ENCODE measurements around the gene SRCAP. TPM values are rescaled to one million over a fixed set of nuclear protein-coding genes. Genes with fewer than 3 reads are reported as not detected.

The SRCAP gene
- total RNA-seq, 1 experiment from 2014 or later, result 57.4 TPM

DNA sequence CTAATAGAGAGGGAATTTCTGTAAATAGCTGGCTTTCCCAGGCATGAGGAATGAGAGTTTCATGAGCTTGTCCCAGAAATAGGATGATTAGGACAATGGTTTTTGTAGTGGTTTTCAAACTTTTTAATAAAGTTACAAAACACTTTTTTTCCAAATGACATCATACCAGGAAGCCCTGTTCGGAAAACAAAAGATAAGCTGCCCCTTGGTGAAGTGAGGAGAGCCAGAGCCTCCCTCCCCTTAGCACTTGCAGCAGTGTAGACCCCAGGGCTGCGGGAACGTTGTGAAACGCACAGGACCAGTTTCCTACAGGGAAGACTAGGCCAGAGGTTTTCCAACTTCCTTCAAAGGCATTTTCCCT lies 33.2 kb upstream of the SRCAP start:
- BruUV-seq (replicated peaks), result no TSS peak
- Histone ChIP-seq H3K4me1 (no peaks in the 10 kb centered on the region), H3K9me3 (no peaks in the 10 kb centered on the region), H3K27me3 (replicated peaks; ENCODE audit: control insufficient read depth, insufficient read depth, low read length) (no peaks in the 10 kb centered on the region), H3K4me3 (ENCODE audit: low read depth, low read length) (no peak overlapping the region), H3K36me3 (ENCODE audit: control insufficient read depth, insufficient read depth, low read length) (peaks cover 8% of the 10 kb centered on the region)
- Mint-ChIP-seq H3K9me3 (ENCODE audit: unreplicated experiment) (no peaks in the 10 kb centered on the region), H3K36me3 (ENCODE audit: insufficient read depth, unreplicated experiment) (peaks cover 47% of the 10 kb centered on the region), H3K4me3 (ENCODE audit: unreplicated experiment) (no peak overlapping the region), H3K27me3 (ENCODE audit: insufficient read depth, unreplicated experiment) (no peaks in the 10 kb centered on the region), H3K4me1 (ENCODE audit: low read depth, unreplicated experiment) (peaks cover 5% of the 10 kb centered on the region), H3K27ac (ENCODE audit: unreplicated experiment) (no peak overlapping the region)
- TF ChIP-seq, protein P1, sequence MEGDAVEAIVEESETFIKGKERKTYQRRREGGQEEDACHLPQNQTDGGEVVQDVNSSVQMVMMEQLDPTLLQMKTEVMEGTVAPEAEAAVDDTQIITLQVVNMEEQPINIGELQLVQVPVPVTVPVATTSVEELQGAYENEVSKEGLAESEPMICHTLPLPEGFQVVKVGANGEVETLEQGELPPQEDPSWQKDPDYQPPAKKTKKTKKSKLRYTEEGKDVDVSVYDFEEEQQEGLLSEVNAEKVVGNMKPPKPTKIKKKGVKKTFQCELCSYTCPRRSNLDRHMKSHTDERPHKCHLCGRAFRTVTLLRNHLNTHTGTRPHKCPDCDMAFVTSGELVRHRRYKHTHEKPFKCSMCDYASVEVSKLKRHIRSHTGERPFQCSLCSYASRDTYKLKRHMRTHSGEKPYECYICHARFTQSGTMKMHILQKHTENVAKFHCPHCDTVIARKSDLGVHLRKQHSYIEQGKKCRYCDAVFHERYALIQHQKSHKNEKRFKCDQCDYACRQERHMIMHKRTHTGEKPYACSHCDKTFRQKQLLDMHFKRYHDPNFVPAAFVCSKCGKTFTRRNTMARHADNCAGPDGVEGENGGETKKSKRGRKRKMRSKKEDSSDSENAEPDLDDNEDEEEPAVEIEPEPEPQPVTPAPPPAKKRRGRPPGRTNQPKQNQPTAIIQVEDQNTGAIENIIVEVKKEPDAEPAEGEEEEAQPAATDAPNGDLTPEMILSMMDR (IDR thresholded peaks at IDR 0.05; ENCODE audit: insufficient read depth in 1 of 2, low read depth in 1 of 2, low read length in 1 of 2, severe bottlenecking in 1 of 2, unreplicated experiment in 1 of 2), result no peak
- ChIA-PET CTCF (interaction anchor here (0.6 kb wide), 1 partner anchor 28 kb away, joined by 3 read pairs; no protein-coding TSS in a partner anchor), POLR2A (no interaction called here)
- intact Hi-C loops (cut with micrococcal nuclease; ENCODE audit: unreplicated experiment), result no loop called here
- no peak for DNase-seq

DNA sequence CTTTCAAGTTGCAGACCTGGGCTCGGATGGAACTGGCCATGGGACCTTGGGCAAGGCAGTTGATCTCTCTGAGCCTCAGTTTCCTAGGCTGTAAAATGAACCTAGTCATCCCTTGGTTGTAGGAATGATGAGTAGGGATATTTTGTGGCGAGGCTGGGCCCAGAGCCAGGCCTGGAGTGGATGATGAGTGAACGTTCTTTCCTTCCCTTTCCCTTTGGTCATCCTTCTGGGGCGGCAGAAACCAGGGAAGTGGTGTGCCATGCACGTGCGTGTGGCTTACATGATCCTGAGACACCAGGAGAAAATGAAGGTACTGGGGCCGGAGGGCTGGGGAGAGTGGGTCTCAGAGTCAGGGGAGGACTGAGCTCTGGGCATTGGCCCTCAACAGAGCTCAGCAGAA lies 32.3 kb upstream of the SRCAP start:
- no peaks in the 10 kb centered on the region for H3K27me3 ChIP-seq (replicated peaks; ENCODE audit: control insufficient read depth, insufficient read depth, low read length)
- peaks cover 8% of the 10 kb centered on the region for H3K36me3 ChIP-seq (ENCODE audit: control insufficient read depth, insufficient read depth, low read length)
- H3K4me1 Mint-ChIP-seq (ENCODE audit: low read depth, unreplicated experiment), result no peaks in the 10 kb centered on the region
- CTCF ChIA-PET, result no interaction called here
- no TSS peak for BruUV-seq (replicated peaks)
- intact Hi-C loops (cut with micrococcal nuclease; ENCODE audit: unreplicated experiment), result no loop called here
- peaks cover 38% of the 10 kb centered on the region for H3K36me3 Mint-ChIP-seq (ENCODE audit: insufficient read depth, unreplicated experiment)
- H3K9me3 ChIP-seq, result no peaks in the 10 kb centered on the region
- no peak overlapping the region for H3K4me3 Mint-ChIP-seq (ENCODE audit: unreplicated experiment)
- no peaks in the 10 kb centered on the region for H3K4me1 ChIP-seq
- no peak overlapping the region for H3K27ac Mint-ChIP-seq (ENCODE audit: unreplicated experiment)
- POLR2A ChIA-PET, result no interaction called here
- no peaks in the 10 kb centered on the region for H3K27me3 Mint-ChIP-seq (ENCODE audit: insufficient read depth, unreplicated experiment)
- DNase-seq, result no peak
- TF ChIP-seq, protein P1 (IDR thresholded peaks at IDR 0.05; ENCODE audit: insufficient read depth in 1 of 2, low read depth in 1 of 2, low read length in 1 of 2, severe bottlenecking in 1 of 2, unreplicated experiment in 1 of 2), result no peak
- H3K9me3 Mint-ChIP-seq (ENCODE audit: unreplicated experiment), result no peaks in the 10 kb centered on the region
- H3K4me3 ChIP-seq (ENCODE audit: low read depth, low read length), result no peak overlapping the region

DNA sequence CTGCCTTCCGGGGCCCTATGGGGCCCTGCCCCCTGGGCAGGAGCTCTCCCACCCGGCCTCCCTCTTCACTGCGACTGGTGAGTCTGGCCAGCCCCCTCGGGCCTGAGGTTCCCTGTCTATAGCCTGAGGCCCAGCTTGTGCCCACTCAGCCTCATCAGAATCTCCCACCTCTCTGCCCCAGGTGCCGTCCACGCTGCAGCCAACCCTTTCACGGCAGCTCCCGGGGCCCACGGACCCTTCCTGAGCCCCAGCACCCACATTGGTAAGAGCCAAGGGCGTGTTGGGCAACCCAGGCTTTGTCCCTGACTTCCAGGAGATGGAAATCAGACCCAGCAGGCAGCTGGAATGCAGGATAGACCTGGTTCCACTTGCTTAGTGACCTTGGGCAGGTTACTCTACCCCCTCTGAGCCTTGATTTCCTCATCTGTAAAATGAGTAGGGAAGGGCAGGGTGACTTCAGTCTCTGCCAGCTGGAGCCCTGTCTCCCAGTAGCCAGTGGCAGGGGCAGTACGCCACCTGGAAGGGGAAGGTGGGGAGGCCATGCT lies 31.5 kb upstream of the SRCAP start:
- TF ChIP-seq, protein P1 (IDR thresholded peaks at IDR 0.05; ENCODE audit: insufficient read depth in 1 of 2, low read depth in 1 of 2, low read length in 1 of 2, severe bottlenecking in 1 of 2, unreplicated experiment in 1 of 2), result no peak
- peaks cover 31% of the 10 kb centered on the region for H3K36me3 Mint-ChIP-seq (ENCODE audit: insufficient read depth, unreplicated experiment)
- no peak overlapping the region for H3K4me3 Mint-ChIP-seq (ENCODE audit: unreplicated experiment)
- H3K4me1 Mint-ChIP-seq (ENCODE audit: low read depth, unreplicated experiment), result no peaks in the 10 kb centered on the region
- Histone ChIP-seq H3K36me3 (ENCODE audit: control insufficient read depth, insufficient read depth, low read length) (peaks cover 8% of the 10 kb centered on the region), H3K27me3 (replicated peaks; ENCODE audit: control insufficient read depth, insufficient read depth, low read length) (no peaks in the 10 kb centered on the region), H3K4me3 (ENCODE audit: low read depth, low read length) (no peak overlapping the region), H3K9me3 (no peaks in the 10 kb centered on the region), H3K4me1 (no peaks in the 10 kb centered on the region)
- ChIA-PET CTCF (no interaction called here), POLR2A (no interaction called here)
- H3K9me3 Mint-ChIP-seq (ENCODE audit: unreplicated experiment), result no peaks in the 10 kb centered on the region
- BruUV-seq (replicated peaks), result no TSS peak
- DNase-seq, result no peak
- H3K27me3 Mint-ChIP-seq (ENCODE audit: insufficient read depth, unreplicated experiment), result no peaks in the 10 kb centered on the region
- no peak overlapping the region for H3K27ac Mint-ChIP-seq (ENCODE audit: unreplicated experiment)
- intact Hi-C loops (cut with micrococcal nuclease; ENCODE audit: unreplicated experiment), result no loop called here

Data from Caco-2 (cell line).